Fibroblast of the aortic adventitia (primary cell): Measurements from ENCODE around the gene FNDC4. TPM values are rescaled to one million over a fixed set of nuclear protein-coding genes. Genes with fewer than 3 reads are reported as not detected.
A peak's percentile ranks its signal among the peaks of the same experiment; 100 is the strongest.

Source experiments
- DNase-seq: peaks from one replicate; pipeline ENCODE4 v3.0.0-alpha.2; 2010; ENCODE audit warnings: low read depth
- H3K4me3 ChIP-seq: 2 replicates; pipeline ENCODE4 v1.5.1; 2011; ENCODE audit warnings: low read depth, mild to moderate bottlenecking, control low read depth, low read length, moderate library complexity
- total RNA-seq: library from RNA; depleted of rRNA; stranded (reverse); fragments of >200 nt; gene quantifications from 2 replicates; pipeline ENCODE4 v1.2.3, GENCODE V29; 2012; ENCODE audit warnings: low replicate concordance
- TF ChIP-seq, protein P1 (sequence below): IDR thresholded peaks from 2 replicates; pipeline ENCODE4 v1.5.1; 2011; ENCODE audit warnings: mild to moderate bottlenecking, low read length, control low read depth, inconsistent platforms; ENCODE audit not compliant: insufficient read depth

The FNDC4 gene
- total RNA-seq, 1 donor: 45.8 TPM

DNA sequence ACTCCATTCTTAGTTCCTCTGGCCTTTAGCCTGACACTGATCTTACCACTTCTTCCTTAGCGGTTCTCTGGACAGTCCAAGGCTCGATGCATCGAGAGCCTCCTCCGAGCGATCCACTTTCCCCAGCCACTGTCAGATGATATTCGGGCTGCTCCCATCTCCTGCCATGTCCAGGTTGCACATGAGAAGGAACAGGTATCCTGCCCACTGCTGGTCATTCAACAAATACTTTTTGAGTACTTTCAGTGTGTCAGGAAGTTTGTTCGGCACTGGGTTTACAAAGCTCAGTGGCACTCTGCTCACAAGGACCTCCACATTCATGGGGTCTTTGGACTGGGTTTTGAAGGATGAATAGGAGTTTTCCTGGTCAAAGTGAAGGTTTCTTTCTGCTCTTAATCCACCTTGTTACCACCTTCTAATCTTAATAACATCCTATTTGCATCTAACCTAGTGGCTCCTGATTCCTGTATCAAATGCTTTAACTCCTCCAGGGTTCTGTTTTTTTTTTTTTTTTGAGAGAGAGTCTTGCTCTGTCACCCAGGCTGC, 27.5 kb upstream of the FNDC4 start:
- TF ChIP-seq, protein P1, sequence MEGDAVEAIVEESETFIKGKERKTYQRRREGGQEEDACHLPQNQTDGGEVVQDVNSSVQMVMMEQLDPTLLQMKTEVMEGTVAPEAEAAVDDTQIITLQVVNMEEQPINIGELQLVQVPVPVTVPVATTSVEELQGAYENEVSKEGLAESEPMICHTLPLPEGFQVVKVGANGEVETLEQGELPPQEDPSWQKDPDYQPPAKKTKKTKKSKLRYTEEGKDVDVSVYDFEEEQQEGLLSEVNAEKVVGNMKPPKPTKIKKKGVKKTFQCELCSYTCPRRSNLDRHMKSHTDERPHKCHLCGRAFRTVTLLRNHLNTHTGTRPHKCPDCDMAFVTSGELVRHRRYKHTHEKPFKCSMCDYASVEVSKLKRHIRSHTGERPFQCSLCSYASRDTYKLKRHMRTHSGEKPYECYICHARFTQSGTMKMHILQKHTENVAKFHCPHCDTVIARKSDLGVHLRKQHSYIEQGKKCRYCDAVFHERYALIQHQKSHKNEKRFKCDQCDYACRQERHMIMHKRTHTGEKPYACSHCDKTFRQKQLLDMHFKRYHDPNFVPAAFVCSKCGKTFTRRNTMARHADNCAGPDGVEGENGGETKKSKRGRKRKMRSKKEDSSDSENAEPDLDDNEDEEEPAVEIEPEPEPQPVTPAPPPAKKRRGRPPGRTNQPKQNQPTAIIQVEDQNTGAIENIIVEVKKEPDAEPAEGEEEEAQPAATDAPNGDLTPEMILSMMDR: no peak
- DNase-seq: no peak
- no peak overlapping the region for H3K4me3 ChIP-seq

DNA sequence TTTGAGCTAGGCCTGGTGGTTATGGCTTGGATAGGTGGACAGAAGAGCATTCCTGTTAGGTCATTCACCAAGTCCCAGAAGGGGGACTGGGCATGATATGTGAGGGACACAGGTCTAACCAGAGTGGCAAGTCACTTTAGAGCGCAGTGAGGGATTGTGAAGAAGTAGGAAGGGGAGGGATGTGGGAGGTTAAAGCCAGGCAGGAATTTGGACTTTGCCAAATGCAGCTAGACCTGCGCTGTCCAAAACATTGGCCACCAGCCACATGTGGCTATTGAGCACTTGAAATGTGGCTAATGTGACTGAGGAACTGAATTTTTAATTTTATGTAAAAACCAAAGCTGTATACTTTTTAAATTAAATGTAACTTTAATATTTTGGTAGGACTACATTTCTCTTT, 25.3 kb upstream of the FNDC4 start:
- H3K4me3 ChIP-seq: no peak overlapping the region
- TF ChIP-seq, protein P1: no peak
- DNase-seq: no peak

DNA sequence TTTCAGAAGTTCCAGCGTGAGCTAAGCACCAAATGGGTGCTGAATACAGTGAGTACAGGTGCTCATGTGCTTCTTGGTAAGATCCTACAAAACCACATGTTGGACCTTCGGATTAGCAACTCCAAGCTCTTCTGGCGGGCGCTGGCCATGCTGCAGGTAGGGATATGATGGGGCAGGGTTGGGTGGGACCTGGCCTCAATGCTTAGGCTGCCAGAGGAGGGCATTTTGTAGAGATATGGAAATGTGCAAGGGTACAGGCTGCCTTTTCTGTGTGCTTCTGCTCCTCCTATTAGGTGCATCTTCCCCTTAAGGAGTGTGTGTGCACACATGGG, 23.7 kb upstream of the FNDC4 start:
- DNase-seq: no peak
- TF ChIP-seq, protein P1: no peak
- H3K4me3 ChIP-seq: no peak overlapping the region

DNA sequence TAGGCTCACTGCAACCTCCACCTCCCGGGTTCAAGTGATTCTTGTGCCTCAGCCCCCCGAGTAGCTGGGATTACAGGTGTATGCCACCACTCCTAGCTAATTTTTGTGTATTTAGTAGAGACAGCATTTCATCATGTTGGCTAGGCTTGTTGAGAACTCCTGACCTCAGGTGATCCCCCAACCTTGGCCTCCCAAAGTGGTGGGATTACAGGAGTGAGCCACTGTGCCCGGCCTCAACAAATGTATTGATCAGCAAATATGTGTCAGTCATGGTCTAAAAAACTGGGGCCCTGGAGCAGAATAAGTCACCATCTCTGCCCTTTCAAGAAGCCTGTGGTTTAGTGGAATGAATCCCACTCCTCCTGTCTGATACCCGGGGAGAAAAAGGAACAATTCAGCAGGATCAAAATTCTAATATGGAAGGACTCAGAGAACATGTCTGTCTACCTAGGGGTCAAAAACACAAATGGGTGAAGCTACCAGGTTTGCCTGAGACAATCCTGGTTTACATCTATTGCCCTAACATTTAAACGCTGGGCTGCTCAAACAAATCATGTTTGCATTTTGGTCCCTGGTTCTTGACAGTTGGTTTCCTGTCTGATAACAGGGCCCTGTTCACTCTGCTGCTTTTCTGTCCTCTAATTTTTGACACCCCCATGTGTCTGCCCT, 23.2 kb upstream of the FNDC4 start:
- no peak overlapping the region for H3K4me3 ChIP-seq

DNA sequence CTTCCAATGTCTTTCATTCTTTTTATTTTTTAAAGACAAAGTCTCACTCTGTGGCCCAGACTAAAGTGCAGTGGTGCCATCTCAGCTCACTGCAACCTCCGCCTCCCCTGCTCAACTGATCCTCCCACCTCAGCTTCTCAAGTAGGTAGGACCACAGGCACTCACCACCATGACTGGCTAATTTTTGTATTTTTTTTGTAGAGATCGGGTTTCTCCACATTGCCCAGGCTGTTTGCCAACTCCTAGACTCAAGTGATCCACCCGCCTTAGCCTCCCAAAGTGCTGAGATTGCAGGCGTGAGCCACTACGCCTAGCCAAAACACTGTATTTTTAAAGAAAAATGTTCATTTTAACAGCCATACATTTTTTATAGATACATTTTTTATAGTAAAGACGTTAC, 14.3 kb upstream of the FNDC4 start:
- DNase-seq: peak; percentile 41
- TF ChIP-seq, protein P1: no peak
- no peak overlapping the region for H3K4me3 ChIP-seq

More for the DNA sequence above, 23.2 kb upstream of the FNDC4 start:
- TF ChIP-seq, protein P1: no peak
- DNase-seq: no peak

DNA sequence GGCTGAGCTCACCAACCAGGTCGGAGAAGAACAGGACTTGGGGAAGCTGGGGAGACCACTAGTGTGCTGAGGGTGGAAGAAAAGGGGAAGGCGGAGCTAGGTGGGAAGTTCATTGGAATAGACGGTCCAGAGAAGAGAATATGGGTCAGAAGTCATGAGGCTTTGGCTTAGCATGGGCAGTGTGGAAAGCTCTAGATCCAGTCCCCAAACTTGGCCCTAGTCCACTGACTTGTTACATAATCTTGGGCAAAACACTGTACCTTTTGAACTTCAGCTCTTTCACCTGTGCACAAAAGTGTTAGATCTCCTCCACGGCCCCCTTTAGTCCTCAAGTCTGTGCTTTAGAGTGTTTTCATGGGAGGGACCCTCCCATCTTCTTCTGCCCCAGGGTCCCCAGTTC, 12.3 kb upstream of the FNDC4 start:
- DNase-seq: no peak
- H3K4me3 ChIP-seq: no peak overlapping the region
- TF ChIP-seq, protein P1: no peak

DNA sequence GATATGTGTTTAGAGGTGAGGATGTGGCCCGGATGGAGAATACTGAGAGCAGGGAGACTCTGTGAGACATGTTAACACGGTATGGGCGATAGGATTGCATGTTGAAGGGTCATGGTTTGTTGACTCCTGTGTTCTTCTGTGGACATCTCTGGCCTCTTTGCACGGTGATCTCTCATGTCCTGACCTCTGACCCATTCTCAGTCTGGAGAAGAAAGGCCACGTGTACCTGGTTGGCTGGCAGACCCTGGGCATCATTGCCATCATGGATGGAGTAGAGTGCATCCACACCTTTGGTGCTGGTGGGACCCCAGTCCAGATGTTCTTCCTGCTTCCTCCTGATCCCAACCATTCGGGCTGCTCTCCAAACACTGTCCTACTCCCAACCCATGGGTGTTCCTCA, 11.6 kb upstream of the FNDC4 start:
- H3K4me3 ChIP-seq: no peak overlapping the region
- DNase-seq: no peak
- TF ChIP-seq, protein P1: no peak
